OCI-LY1 (cell line): Measurements from ENCODE around the gene SPATA32.
A peak's percentile ranks its signal among the peaks of the same experiment; 100 is the strongest.

Experiments used
- H2AFZ ChIP-seq: fragments of 200-600 bp; sonication (generic), shearing (Covaris generic); 2 replicates; pipeline ENCODE4 v1.6.0; 2014; ENCODE audit warnings: antibody characterized with exemption, mild to moderate bottlenecking, low read length
- H3F3A ChIP-seq: fragments of 200-600 bp; sonication (generic), shearing (Covaris generic); 2 replicates; pipeline ENCODE4 v1.6.0; 2014; ENCODE audit warnings: mild to moderate bottlenecking, antibody characterized with exemption, low read length, moderate library complexity; ENCODE audit not compliant: insufficient read depth
- H3K27ac ChIP-seq: fragments of 200-600 bp; sonication (generic); 2 replicates; pipeline ENCODE4 v1.5.1; 2014; ENCODE audit warnings: low read length, mixed run types, mild to moderate bottlenecking, low read depth; ENCODE audit not compliant: poor library complexity, severe bottlenecking
- H3K27me3 ChIP-seq: fragments of 200-600 bp; sonication (generic); 2 replicates; pipeline ENCODE4 v1.6.0; 2014; ENCODE audit warnings: antibody characterized with exemption, mild to moderate bottlenecking, low read length, moderate library complexity; ENCODE audit not compliant: insufficient read depth
- H3K36me3 ChIP-seq: fragments of 200-600 bp; sonication (generic); 2 replicates; pipeline ENCODE4 v1.6.1; 2014; ENCODE audit warnings: mild to moderate bottlenecking, antibody characterized with exemption, low read length, moderate library complexity, mixed read lengths; ENCODE audit not compliant: insufficient read depth
- H3K4me1 ChIP-seq: fragments of 200-600 bp; sonication (generic); 2 replicates; pipeline ENCODE4 v1.5.1; 2014; ENCODE audit warnings: mild to moderate bottlenecking, low read length, moderate library complexity; ENCODE audit not compliant: insufficient read depth, severe bottlenecking
- H3K4me2 ChIP-seq: fragments of 200-600 bp; sonication (generic), shearing (Covaris generic); 2 replicates; pipeline ENCODE4 v1.6.1; 2014; ENCODE audit warnings: low read length
- H3K4me3 ChIP-seq: fragments of 200-600 bp; sonication (generic); 2 replicates; pipeline ENCODE4 v1.5.1; 2014; ENCODE audit warnings: low read length, low read depth, mild to moderate bottlenecking, mixed read lengths; ENCODE audit not compliant: poor library complexity, severe bottlenecking
- H3K79me2 ChIP-seq: fragments of 200-600 bp; shearing (Covaris generic); 2 replicates; pipeline ENCODE4 v1.6.1; 2016; ENCODE audit warnings: mixed run types, low read length, mixed read lengths; ENCODE audit not compliant: insufficient read depth
- H3K9ac ChIP-seq: fragments of 200-600 bp; sonication (generic), shearing (Covaris generic); 2 replicates; pipeline ENCODE4 v1.6.1; 2014; ENCODE audit warnings: mild to moderate bottlenecking, low read length, mixed read lengths
- H3K9me2 ChIP-seq: fragments of 200-600 bp; sonication (generic), shearing (Covaris generic); 2 replicates; pipeline ENCODE4 v1.6.1; 2014; ENCODE audit warnings: low read depth, mild to moderate bottlenecking, low read length, mixed read lengths
- H3K9me3 ChIP-seq: fragments of 200-600 bp; shearing (Covaris generic); 2 replicates; pipeline ENCODE4 v1.6.1; 2014; ENCODE audit warnings: low read length, mixed read lengths
- H4K20me1 ChIP-seq: fragments of 200-600 bp; sonication (generic), shearing (Covaris generic); 2 replicates; pipeline ENCODE4 v1.6.0; 2016; ENCODE audit warnings: mild to moderate bottlenecking, low read length; ENCODE audit not compliant: insufficient read depth
- EZH2 ChIP-seq: fragments of 200-600 bp; sonication (generic), shearing (Covaris generic); IDR thresholded peaks from 2 replicates; pipeline ENCODE4 v1.8.0; 2017; ENCODE audit warnings: borderline replicate concordance, mixed run types, mild to moderate bottlenecking, antibody characterized with exemption, low read length, moderate library complexity, mixed read lengths
- TF ChIP-seq, protein P1 (sequence below): fragments of 200-600 bp; sonication (generic), shearing (Covaris generic); IDR thresholded peaks from 2 replicates; pipeline ENCODE4 v1.5.1; 2017; ENCODE audit warnings: mild to moderate bottlenecking, antibody characterized with exemption, low read length, moderate library complexity, mixed read lengths

Gene SPATA32

GRCh38 chr17:45251931-45252330 lies 10.0 kb downstream of the SPATA32 start:
- Histone ChIP-seq H3K36me3 (peaks cover 22% of the 10 kb centered on the region), H3K9me2 (no peaks in the 10 kb centered on the region), H3K4me1 (peaks cover 11% of the 10 kb centered on the region), H3K27ac (no peak overlapping the region), H3K9ac (no peak overlapping the region), H3K79me2 (no peaks in the 10 kb centered on the region), H3K9me3 (no peaks in the 10 kb centered on the region), H3F3A (no peaks in the 10 kb centered on the region), H3K4me3 (no peak overlapping the region), H3K4me2 (no peak overlapping the region), H2AFZ (no peak overlapping the region), H3K27me3 (no peaks in the 10 kb centered on the region; the same call in 1 of the 2 replicates), H4K20me1 (no peaks in the 10 kb centered on the region)
- no peak for TF ChIP-seq EZH2
- TF ChIP-seq, protein P1, sequence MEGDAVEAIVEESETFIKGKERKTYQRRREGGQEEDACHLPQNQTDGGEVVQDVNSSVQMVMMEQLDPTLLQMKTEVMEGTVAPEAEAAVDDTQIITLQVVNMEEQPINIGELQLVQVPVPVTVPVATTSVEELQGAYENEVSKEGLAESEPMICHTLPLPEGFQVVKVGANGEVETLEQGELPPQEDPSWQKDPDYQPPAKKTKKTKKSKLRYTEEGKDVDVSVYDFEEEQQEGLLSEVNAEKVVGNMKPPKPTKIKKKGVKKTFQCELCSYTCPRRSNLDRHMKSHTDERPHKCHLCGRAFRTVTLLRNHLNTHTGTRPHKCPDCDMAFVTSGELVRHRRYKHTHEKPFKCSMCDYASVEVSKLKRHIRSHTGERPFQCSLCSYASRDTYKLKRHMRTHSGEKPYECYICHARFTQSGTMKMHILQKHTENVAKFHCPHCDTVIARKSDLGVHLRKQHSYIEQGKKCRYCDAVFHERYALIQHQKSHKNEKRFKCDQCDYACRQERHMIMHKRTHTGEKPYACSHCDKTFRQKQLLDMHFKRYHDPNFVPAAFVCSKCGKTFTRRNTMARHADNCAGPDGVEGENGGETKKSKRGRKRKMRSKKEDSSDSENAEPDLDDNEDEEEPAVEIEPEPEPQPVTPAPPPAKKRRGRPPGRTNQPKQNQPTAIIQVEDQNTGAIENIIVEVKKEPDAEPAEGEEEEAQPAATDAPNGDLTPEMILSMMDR = no peak

DNA sequence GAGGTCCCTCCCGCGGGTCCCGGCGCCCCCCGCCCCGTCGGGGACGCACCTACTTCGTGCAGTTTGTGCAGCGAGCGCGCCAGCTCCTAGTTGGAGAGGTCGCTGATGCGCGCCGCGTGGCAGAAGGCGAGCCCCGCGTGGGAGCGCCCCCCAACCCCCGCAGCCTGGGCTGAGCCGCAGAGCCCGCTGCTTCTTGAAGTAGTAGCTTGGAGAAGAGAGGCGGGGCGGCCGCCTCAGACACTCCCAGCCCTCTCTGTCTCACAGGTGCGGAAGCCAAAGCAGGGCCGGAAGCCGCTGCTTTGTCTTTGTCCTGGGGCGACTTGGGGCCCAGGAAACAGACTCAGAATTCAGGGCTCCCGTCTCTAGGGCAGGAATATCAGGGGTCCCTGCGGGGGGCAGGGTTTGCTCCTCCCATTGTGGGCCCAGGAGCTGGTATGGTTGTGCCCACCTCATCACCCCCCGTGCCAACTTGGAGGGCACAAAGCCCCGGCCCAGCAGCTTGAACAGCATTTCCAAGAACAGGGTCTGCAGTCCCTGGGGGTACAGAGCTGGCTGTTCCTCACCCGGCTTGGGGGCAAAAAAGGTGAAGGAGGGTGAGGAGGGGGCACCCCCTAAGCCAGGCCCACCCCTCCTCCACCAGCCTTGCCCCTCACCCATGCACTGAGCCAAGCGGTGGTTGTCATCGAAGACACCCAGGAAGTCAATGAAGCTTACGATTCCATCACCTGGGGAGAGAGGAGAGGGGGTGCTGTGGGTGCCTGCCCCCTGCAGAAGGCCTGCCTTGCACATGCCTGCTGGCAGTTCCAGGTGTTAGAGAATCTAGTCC lies 13.5 kb downstream of the SPATA32 start:
- H3K4me2 ChIP-seq = peak overlapping the region; percentile 77
- peaks cover 31% of the 10 kb centered on the region for H3K36me3 ChIP-seq
- H3K4me3 ChIP-seq = peak overlapping the region; percentile 81
- H3K9me3 ChIP-seq = no peaks in the 10 kb centered on the region
- peak overlapping the region; percentile 66 for H3K27ac ChIP-seq
- H3K9me2 ChIP-seq = no peaks in the 10 kb centered on the region
- peaks cover 17% of the 10 kb centered on the region for H3K4me1 ChIP-seq
- peak overlapping the region; percentile 79 for H3K9ac ChIP-seq
- no peaks in the 10 kb centered on the region for H3F3A ChIP-seq
- H4K20me1 ChIP-seq = no peaks in the 10 kb centered on the region
- H2AFZ ChIP-seq = 0 out of 2 replicates have a peak overlapping the region, but pooled peaks have one; percentile 27
- H3K79me2 ChIP-seq = no peaks in the 10 kb centered on the region
- H3K27me3 ChIP-seq = no peaks in the 10 kb centered on the region
- TF ChIP-seq, protein P1 = no peak
- no peak for TF ChIP-seq EZH2

- H3K9me2 ChIP-seq = no peaks in the 10 kb centered on the region
- H4K20me1 ChIP-seq = no peaks in the 10 kb centered on the region
- no peaks in the 10 kb centered on the region for H3F3A ChIP-seq
- H3K4me2 ChIP-seq = peak overlapping the region; percentile 77
- TF ChIP-seq EZH2 = no peak
- TF ChIP-seq, protein P1 = no peak
- H3K4me1 ChIP-seq = peaks cover 17% of the 10 kb centered on the region
- H3K9ac ChIP-seq = peak overlapping the region; percentile 79
- H3K36me3 ChIP-seq = peaks cover 34% of the 10 kb centered on the region
- peak overlapping the region; percentile 81 for H3K4me3 ChIP-seq
- H3K27ac ChIP-seq = peak overlapping the region; percentile 66
- H3K27me3 ChIP-seq = no peaks in the 10 kb centered on the region
- H3K9me3 ChIP-seq = no peaks in the 10 kb centered on the region
- H2AFZ ChIP-seq = 0 out of 2 replicates have a peak overlapping the region, but pooled peaks have one; percentile 27
- no peaks in the 10 kb centered on the region for H3K79me2 ChIP-seq
These were observed 14.3 kb downstream of the SPATA32 start for GRCh38 chr17:45247429-45248131.
